Mucosa of descending colon (tissue), 3 donors: ENCODE data around the gene RACK1. TPM values are rescaled to one million over a fixed set of nuclear protein-coding genes. Genes with fewer than 3 reads are reported as not detected.

ENCODE experiments used
- ATAC-seq: fragments of 200-7000 bp; cut with Tn5 transposase; one replicate; pipeline ENCODE4 v1.9.1; 2020; ENCODE audit warnings: mild to moderate bottlenecking, moderate library complexity
- DNase-seq, 3 donors: peaks; one replicate each; pipeline ENCODE4 v3.0.0-alpha.2; 2020
- H3K36me3 ChIP-seq: fragments of 200-600 bp; one replicate; pipeline ENCODE4 v1.8.0; 2021; ENCODE audit warnings: low read depth, mild to moderate bottlenecking
- H3K4me1 ChIP-seq: fragments of 200-600 bp; one replicate; pipeline ENCODE4 v1.8.0; 2021; ENCODE audit warnings: low read depth, mild to moderate bottlenecking
- H3K4me3 ChIP-seq: fragments of 200-600 bp; one replicate; pipeline ENCODE4 v1.8.0; 2021; ENCODE audit warnings: mild to moderate bottlenecking
- H3K9me3 ChIP-seq: fragments of 200-600 bp; one replicate; pipeline ENCODE4 v1.8.0; 2021; ENCODE audit warnings: mild to moderate bottlenecking
- CTCF ChIP-seq: fragments of 200-600 bp; IDR thresholded peaks from one replicate; pipeline ENCODE4 v1.8.0; 2022; ENCODE audit warnings: antibody characterized with exemption, mild to moderate bottlenecking
- intact Hi-C, 2 donors: fragments of 100-400 bp; cut with DNase I in 1 of 2; cut with micrococcal nuclease in 1 of 2; formaldehyde crosslinking; loops; one replicate each; pipeline versions ENCODE4 v1.11.0 to v1.11.1; 2022; cut with DNase I, micrococcal nuclease
- microRNA-seq: library from miRNA; unstranded; fragments of <30 nt; microRNA quantifications from one replicate; pipeline ENCODE4, GENCODE V29; 2019
- total RNA-seq, 3 donors: library from RNA; stranded (reverse); fragmentation: NEBNext Ultra II Directional in 2 of 3; extraction: Animal tissue kit (Norgen Biotek cat#: 25700) in 2 of 3; gene quantifications; one replicate each; pipeline versions ENCODE4 v1.2.1 to v1.2.4, GENCODE V29; 2021 to 2023
- donor health status: DM: no; HTN: no; CAD: no; lungs with moderate emphysema.
- donor health status: DM: no; HTN: no; CAD: no.
- donor health status: DM: no; HTN: yes; CAD: no.

The RACK1 gene
- total RNA-seq, 3 donors from 2014 or later = 1,078 to 1,367 (median 1,218) TPM

DNA sequence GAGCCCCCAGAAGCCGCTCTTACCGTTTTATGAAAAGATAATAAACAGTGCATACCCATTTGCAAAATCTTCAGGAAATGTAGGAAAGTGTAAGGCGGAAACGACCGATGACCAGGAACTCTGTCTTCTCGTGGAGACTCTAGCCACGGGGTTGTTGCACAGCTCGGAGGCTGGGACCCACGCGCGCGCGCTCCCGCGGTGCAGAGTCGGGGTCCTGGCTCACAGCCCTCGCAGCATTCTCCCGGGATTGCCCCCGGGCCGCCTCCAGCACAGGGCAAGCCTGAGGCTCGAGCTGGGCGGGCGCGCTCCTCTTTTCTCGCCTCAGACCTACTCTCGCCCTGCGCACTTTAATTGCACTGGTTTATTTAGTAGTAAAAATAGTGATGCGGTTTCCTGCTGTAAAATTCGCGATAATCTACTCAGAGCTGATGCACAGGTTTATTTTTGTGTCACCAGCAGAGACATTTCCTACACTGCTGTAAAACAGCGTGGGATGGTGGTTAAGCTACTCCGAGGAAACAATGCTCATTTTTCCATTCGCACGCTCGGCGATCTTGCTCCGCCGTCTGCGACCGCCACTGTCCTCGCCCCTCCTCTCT, 54.2 kb downstream of the RACK1 start:
- Histone ChIP-seq H3K4me1 (peaks cover 3% of the 10 kb centered on the region), H3K4me3 (peak overlapping the region; percentile 51), H3K9me3 (no peaks in the 10 kb centered on the region), H3K36me3 (no peaks in the 10 kb centered on the region)
- intact Hi-C loops = loop anchor here in 1 of 2 donors (2.0 kb wide), 1 partner anchor 33 kb away; the partner anchor contains the start of gene TRIM41
- peak in 2 of 3 donors; percentile 72 to 80 for DNase-seq
- no peak for TF ChIP-seq CTCF
- peak; percentile 18 for ATAC-seq

- TF ChIP-seq CTCF = no peak
- H3K36me3 ChIP-seq = no peaks in the 10 kb centered on the region
- H3K4me3 ChIP-seq = peak overlapping the region; percentile 51
- peaks cover 7% of the 10 kb centered on the region for H3K4me1 ChIP-seq
- intact Hi-C loops = loop anchor here in 1 of 2 donors (2.0 kb wide), 1 partner anchor 34 kb away; the partner anchor contains the start of gene TRIM41
- ATAC-seq = peak; percentile 13
- H3K9me3 ChIP-seq = no peaks in the 10 kb centered on the region
- peak; percentile 76 to 88 (median 78) for DNase-seq
Observed at GRCh38 chr5:181188700-181189362, 54.9 kb downstream of the RACK1 start.

DNA sequence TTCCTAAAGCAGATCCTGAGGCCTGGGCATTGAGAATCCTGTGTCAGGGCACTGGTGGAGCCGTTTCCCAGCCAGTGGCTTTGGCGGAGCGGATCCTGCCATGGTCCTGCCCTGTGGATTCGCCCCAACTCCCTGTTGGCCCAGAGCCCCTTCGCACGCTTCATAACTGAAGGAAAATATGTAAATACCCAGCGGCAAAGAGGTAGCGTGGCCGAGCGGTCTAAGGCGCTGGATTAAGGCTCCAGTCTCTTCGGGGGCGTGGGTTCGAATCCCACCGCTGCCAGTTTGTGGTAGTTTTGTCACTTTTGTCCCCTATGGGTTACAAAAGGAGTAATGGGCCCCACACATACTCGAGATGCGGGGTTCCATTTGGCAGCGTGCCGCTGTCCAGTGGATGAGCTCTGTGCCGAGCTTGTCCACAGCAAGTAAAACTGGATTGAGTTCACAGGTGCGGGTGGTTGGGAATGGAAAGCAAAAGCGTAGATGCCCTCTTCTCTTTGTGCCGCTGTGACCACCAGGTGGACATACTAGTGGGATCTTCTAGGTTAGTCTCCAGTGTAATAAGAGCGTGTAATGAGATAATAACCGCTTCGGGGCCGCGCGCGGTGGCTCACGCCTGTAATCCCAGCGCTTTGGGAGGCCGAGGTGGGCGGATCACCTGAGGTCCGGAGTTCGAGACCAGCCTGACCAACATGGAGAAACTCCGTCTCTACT, 56.0 kb downstream of the RACK1 start:
- no peak for TF ChIP-seq CTCF
- Histone ChIP-seq H3K4me3 (no peak overlapping the region), H3K9me3 (no peaks in the 10 kb centered on the region), H3K36me3 (no peaks in the 10 kb centered on the region), H3K4me1 (peaks cover 12% of the 10 kb centered on the region)
- ATAC-seq (no peak), DNase-seq (peak in 2 of 3 donors; percentile 68 to 78)
- intact Hi-C loops = loop anchor here in 1 of 2 donors (2.0 kb wide), 1 partner anchor 35 kb away; the partner anchor contains the start of gene TRIM41

DNA sequence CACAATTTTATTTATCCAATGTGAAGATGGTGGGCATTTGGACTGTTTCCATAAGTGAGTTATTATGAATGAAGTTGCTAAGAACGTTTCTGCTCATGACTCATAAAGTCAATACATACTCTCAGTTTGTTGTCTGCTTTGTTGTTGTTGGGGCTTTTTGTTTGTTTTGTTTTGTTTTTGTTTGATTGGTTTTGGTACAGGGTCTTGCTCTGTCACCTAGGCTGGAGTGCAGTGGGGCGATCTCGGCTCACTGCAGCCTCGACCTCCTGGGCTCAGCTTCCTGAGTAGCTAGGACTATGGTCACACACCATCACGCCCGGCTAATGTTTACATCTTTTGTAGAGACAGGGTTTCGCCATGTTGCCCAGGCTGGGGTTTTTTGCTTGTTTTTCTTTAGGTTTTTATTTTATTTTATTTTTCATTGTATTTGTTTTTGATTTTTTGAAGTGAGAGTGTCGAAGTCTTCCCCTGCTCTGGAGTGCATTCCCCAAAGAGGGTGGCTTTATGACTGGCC, 56.7 kb downstream of the RACK1 start:
- DNase-seq (no peak), ATAC-seq (no peak)
- Histone ChIP-seq H3K4me1 (peaks cover 12% of the 10 kb centered on the region), H3K36me3 (no peaks in the 10 kb centered on the region), H3K9me3 (no peaks in the 10 kb centered on the region), H3K4me3 (no peak overlapping the region)
- no peak for TF ChIP-seq CTCF
- intact Hi-C loops = no loop called here

Small RNA genes lying within 50 kb of the gene (microRNA-seq; reads per million reads assigned to microRNA genes)
- not detected for gene MIR4638

Other genes with a start within 250 kb of the RACK1 start
- gene BTNL9, start 203.6 kb downstream of the RACK1 start, total RNA-seq = 10 to 100 TPM in 1 of 3 donors, 1 to 10 TPM in 2; 1.2 to 12.7 (median 3.2) TPM
- not detected for gene OR2V1, start 112.7 kb downstream of the RACK1 start, total RNA-seq
- gene OR2V2, start 96.3 kb downstream of the RACK1 start, total RNA-seq = not detected
- gene TRIM7, start 38.7 kb downstream of the RACK1 start, total RNA-seq = 1 to 10 TPM; 1.5 to 3.9 (median 3.2) TPM
- gene TRIM41, start 20.6 kb downstream of the RACK1 start, total RNA-seq = 10 to 100 TPM; 25.6 to 34.0 (median 27.6) TPM
- 10 to 100 TPM; 11.6 to 18.8 (median 15.8) TPM for gene TRIM52, start 17.2 kb upstream of the RACK1 start, total RNA-seq
- gene OR4F3, start 123.4 kb upstream of the RACK1 start, total RNA-seq = not detected